HG03460 (cell line): Measurements from ENCODE around the gene RAB8A.
A peak's percentile ranks its signal among the peaks of the same experiment; 100 is the strongest.
"Not testable (repeated sequence)": the region's sequence is repeated elsewhere in the genome, so short reads cannot be mapped to it uniquely, and the experiment has no call there.

ENCODE experiments used
- ATAC-seq: cut with Tn5 transposase; IDR thresholded peaks from one replicate; pipeline ENCODE4 v1.9.1; 2021; ENCODE audit not compliant: unreplicated experiment

The RAB8A gene

GRCh38 chr19:16077984-16078758 lies 33.5 kb upstream of the RAB8A start:
- ATAC-seq = no peak

- ATAC-seq = peak; percentile 42
These were observed 32.7 kb upstream of the RAB8A start for GRCh38 chr19:16078759-16079707.

GRCh38 chr19:16084067-16084685 lies 27.5 kb upstream of the RAB8A start:
- ATAC-seq = no peak

- no peak for ATAC-seq
These were observed 26.6 kb upstream of the RAB8A start for GRCh38 chr19:16085115-16085514.

GRCh38 chr19:16087404-16087803 lies 24.3 kb upstream of the RAB8A start:
- ATAC-seq = not testable (repeated sequence)

- ATAC-seq = no peak
These were observed 23.7 kb upstream of the RAB8A start for GRCh38 chr19:16087940-16088339.

- ATAC-seq = no peak
These were observed 23.2 kb upstream of the RAB8A start for GRCh38 chr19:16088351-16089009.

GRCh38 chr19:16089010-16089846 lies 22.5 kb upstream of the RAB8A start:
- ATAC-seq = no peak

GRCh38 chr19:16091546-16092475 lies 19.9 kb upstream of the RAB8A start:
- ATAC-seq = no peak

- ATAC-seq = no peak
These were observed 17.2 kb upstream of the RAB8A start for GRCh38 chr19:16094360-16095070.

- ATAC-seq = no peak
These were observed 16.6 kb upstream of the RAB8A start for GRCh38 chr19:16095071-16095571.

GRCh38 chr19:16096280-16096855 lies 15.3 kb upstream of the RAB8A start:
- ATAC-seq = no peak

- no peak for ATAC-seq
These were observed 13.3 kb upstream of the RAB8A start for GRCh38 chr19:16098416-16098768.

GRCh38 chr19:16098821-16099220 lies 12.9 kb upstream of the RAB8A start:
- no peak for ATAC-seq

- not testable (repeated sequence) for ATAC-seq
These were observed 12.2 kb upstream of the RAB8A start for GRCh38 chr19:16099314-16099965.

- no peak for ATAC-seq
These were observed 11.2 kb upstream of the RAB8A start for GRCh38 chr19:16100524-16100923.

GRCh38 chr19:16104722-16105121 lies 7.0 kb upstream of the RAB8A start:
- no peak for ATAC-seq
